Medulla oblongata (tissue), 1 donor: ENCODE results near the gene PCDHA1.
A peak's percentile ranks its signal among the peaks of the same experiment; 100 is the strongest.

Experiments
- DNase-seq: peaks from one replicate; pipeline ENCODE4 v3.0.0-alpha.2; 2015; ENCODE audit errors: extremely low spot score

PCDHA1 gene

DNA sequence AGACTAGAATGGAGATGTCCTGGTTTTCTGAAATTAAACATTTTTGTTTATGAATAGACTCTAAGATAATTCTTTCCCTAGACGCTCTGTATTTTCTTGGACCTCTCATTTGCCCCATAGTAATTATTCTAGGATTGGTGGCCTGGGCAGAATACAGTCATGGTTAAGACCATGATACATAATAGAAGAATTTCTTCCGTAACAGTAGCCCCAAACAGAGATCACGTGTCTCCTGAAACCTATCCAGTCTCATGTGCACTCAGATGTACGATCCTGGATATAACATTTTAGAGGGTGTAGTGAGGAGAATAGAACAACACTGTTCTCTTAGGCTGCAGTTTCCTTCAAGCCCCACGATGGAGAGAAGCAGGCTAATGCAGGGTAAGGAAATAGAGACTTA lies 202.7 kb downstream of the PCDHA1 start:
- no peak for DNase-seq

DNA sequence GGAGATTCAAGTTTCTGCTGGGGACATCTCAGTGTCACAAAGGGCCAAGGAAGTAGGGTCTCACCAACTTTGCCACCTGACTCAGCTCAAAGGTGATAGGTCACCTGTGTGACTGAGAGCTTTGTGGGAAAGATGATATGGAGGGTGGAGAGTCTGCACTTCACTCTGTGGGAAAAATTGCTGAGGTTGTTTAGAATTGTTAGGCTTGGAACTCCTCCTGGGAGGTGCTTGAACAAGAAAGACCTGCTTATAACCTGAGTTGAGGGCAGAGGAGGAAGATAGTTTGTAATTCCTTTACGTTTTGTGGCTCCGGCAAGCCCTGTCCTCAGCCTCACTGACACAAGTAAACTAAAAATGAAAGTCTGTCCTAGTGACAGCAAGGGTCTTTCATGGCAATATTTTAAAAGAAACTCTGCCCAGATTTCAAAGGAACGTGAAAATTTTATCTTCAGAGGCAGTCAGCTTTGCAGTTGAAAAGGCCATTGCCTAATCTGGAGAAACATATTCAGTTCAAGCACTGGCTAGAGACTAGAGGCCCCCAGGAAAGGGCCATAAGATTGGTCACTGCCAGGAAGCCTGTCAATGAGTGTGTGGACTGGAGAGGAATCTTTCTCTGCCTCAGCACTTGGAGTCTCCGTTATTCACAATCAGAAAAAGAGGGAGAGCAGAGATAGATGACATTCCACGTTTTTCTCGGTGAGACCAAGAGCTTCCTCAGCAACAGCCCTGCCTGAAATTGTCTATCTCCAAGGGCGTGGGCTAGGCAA lies 203.5 kb downstream of the PCDHA1 start:
- DNase-seq: no peak

DNA sequence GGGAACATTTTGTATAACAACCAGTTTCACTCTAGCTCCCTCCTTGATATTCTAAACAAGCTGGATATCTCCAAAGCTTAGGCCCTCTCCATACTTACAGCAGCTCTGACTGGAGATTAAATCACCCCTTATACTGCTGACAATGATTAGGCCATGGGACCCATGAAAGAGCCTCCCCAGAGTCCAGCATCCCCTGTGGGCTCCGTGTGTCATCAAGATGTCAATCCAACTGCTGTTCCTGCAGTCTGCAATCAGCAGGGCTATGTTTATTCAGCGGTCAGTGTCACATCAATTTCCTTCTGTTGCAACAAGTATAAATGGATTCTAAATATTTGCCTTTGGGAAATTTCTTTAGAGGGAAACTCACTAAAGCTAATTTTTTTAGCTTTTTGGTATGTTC lies 206.9 kb downstream of the PCDHA1 start:
- no peak for DNase-seq

DNA sequence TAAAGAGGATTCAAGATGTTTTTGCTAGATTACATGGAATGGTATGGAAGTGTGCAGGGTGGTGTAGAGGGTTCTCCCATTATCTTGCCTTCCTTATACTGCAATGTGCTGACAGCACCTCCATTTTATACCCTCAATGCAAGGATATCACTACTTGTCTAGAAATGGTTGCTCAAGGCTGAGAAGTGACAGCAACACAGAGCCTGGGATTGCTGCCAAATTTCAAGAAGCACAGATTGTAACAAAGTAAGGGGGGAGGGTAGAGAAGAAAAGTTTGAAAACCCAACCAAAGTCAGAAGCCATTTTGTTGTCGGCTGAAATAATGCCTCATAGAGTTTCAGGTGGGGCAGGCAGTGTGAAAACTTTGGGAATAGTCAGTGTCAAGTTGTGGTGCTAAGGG lies 210.1 kb downstream of the PCDHA1 start:
- peak; percentile 20 for DNase-seq

DNA sequence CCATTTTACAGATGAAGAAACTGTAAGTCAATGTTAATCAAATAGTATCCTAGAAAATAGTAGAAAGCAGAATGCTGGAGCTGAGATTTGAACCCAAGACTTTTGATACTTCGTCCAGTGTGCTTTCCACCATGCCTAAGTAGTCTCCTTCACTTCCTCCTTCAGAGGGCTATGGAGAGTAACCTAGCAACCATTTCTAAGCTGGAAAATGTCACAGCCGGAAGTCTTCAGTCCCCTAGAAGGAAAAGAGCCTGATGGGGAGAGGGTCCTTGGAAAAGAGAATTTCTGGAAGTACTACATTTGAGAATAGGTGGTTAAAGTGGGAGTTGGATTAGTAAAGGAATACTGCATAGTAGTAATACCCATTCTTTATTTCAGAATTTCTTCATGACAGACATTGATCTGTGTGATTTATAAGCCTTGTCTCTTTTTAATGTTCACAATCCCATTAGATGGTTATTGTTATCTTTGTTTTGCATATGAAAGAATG lies 213.0 kb downstream of the PCDHA1 start:
- DNase-seq: no peak

DNA sequence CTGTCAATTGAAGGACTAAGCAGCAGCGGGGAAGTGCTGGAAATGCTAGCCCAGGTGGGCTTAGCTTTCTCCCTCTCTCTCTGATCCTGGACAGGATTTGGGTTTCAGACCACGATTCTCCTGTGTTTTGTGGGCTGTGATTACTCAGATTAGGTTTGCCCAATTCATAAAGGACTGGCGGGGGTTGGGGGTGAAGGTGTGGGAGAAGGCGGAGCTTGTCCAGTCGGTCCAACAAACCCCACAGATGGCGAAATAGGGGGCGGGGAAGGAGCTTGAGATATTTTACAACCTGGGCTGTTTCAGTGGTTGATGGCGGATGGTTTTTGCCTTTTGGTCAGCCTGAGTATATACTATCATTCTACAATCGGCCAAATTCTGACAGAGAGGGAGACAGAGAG lies 215.5 kb downstream of the PCDHA1 start:
- DNase-seq: no peak

DNA sequence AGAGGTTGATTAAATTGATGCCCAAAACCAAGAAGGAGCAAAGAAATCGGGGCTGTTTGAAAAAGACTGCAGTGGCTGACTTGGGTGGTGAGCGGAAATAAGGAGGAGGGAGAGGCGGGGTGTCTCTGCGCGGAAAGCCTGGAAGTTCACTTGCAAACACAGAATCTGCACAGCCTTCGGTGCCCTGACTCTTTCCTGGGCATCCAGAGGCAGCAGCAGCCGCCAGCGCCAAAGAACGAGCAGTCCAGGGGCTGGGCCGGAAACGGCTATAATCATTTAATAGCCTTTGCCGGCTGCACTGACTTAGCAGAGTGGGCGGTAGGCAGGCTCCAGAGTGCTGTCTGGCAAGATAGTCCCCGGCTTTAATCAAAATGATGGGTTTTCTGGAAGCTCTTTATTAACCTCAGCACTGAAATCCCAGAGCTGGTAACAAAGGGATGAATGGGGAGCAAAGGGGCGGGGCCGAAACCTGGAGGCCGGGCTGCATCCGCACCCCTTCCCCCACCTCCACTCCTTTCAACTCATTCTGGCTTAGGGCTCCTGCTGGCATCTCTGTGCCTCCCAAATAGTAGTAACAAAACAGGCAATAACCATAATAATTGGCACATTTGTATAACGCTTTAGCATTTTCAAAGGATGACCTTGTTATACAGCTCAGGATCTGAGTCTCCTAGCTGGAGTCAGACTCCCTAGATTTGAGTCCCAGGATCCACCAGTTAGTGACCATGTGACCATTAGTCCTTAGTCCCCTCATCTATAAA lies 216.1 kb downstream of the PCDHA1 start:
- DNase-seq: peak; percentile 10

DNA sequence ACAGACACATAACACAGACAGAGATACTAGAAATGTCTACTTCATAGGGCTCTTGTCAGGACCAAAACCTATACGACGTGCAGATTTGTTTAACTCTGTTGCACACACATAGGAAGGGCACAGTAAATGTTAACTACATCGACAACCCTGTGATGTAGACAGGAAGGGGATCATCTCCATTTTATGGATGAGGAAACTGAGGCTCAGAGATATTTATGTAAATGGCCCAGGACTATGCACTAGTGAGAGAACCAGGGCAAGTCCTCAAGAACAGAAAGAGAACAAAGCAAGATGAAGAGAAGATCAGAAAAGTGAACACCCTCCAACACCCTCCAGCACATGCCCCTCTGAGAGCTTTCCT lies 216.6 kb downstream of the PCDHA1 start:
- no peak for DNase-seq

DNA sequence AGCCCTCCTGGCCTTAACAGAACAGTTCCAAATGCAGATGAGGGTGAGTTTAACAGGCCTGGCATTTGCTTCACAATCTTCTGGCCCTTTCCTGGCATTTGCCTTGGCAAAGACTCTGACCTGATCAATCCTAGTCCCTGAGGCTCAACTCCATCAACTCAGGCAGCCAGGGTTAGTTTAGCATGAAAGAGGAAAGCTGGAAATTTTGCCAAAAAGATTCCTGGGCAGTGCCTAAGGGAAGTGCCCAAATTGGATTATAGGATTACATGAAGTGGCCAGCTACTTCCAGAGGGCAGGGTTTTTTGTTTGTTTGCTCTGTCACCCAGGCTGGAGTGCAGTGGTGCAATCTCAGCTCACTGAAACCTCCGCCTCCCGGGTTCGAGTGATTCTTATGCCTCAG lies 217.1 kb downstream of the PCDHA1 start:
- DNase-seq: no peak

DNA sequence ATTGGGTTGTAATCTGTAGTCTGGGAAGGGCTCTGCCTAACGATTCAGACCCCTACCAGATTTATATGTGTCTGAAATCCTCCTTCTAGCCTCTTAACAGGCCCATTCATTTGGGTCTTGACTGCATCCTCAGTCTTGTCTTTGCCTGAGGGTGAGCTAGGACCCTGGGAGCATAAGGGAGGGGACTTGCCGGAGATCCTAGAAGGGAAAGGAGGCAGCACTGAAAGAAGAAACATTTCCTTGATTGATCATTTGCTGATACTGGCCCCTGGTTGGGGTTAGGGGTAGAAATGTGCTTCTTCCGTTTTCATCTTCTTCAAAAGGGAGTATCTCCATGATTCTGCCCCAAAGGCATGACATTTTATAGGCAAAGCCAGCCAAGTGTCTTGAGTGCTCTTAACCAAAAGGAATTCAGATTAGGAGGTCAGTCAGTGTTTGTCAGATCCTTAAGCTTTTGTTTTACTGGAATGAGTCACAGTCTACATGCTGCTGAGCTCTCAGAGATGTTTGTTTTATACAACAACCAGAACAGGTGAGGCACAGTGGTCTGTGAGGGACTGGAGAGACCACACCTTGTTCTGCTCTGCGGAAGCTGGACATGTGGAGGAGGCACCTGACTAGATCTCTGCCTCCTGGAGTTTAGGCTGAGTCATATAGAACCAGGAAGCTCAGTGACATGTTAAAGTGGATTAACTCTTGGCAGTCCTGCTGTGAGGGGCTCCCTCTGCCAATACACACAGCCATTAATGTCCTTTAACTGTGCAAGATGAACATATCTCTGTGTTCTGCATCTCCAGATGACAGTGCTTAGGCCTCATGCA lies 218.1 kb downstream of the PCDHA1 start:
- DNase-seq: no peak

DNA sequence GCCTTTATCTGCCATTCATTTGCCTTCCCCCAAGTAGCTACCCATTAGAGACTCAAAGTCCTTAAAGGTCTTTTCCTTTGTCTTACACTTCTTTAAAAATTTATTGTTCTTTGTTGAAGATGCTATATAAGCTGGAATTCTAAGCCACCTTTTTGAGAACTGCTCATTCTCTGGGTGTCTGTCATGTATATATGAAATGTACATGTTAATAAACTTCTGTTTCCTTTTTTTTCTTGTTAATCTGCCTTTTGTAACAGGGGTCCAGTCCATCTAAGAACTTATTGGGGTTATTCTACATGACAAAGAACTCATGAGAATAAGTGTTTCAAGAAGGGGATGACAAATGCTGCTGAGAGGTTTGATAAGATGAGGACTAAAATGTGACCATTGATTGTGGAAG lies 221.9 kb downstream of the PCDHA1 start:
- no peak for DNase-seq

DNA sequence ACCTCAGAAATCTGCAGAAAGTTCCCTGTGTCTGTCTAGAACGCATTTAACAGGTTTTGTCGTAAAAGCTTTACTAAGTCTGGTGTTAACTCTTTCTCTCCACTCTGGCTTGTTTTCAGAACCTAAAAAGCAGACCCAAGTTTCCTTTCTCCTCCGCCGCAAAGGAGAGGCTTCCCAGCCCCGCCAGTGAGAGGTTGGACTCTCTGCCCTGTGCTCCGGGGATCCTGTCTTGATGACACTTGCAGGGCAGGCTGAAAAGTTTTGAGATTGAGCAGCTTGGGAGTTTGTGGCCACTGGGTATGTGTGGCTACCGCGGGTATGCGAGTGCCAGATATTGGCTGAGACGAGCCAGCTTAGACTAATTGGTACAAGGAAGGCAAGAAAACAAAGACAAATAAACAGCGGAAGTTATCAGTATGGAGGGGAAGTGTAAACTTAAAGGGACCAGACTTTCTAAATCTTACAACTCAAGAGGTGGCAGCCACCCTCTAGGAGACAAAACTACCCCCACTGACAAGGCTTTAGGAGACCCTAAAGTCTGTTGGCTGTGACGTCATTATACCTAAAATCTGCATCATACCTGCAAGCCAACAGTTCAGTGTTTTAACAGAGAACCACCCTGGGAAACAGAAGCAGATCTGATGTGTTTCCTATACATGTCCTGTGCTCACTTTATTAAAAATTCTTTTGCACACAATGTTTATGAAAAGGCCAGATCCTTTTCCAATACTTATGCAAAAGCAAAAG lies 224.3 kb downstream of the PCDHA1 start:
- no peak for DNase-seq

DNA sequence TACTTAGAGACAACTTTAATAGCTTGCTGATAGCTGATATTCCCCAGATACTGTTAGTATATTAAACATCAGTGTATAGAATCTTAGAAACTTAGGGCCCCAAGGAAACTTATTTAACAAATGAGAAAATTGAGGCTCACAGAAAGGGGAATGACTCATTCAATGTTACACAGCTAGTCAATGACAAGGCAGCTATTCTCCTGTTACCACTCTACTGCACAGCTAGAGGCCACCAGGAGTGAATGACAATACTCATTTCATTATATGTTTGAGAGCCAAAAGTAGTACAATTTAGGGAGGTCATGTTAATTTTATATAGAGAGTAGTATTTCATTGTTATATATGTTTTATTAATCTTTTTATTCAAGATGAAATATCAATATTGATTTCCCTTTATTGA lies 232.0 kb downstream of the PCDHA1 start:
- DNase-seq: no peak

DNA sequence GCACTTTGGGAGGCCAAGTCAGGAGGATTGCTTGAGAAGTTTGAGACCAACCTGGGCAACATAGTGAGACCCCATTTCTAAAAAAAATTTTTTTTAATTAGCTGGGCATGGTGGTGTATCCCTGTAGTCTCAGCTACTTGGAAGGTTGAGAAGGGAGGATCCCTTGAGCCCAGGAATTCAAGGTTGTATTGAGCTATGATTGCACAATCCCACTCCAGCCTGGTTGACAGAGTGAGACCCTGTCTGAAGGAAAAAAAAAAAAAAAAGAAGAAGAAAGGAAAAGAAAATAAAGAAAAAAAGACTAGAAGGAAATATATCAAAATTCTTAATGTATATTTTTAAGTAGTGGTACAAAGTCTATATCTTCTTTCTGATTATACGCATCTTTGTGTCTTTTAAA lies 236.4 kb downstream of the PCDHA1 start:
- no peak for DNase-seq

DNA sequence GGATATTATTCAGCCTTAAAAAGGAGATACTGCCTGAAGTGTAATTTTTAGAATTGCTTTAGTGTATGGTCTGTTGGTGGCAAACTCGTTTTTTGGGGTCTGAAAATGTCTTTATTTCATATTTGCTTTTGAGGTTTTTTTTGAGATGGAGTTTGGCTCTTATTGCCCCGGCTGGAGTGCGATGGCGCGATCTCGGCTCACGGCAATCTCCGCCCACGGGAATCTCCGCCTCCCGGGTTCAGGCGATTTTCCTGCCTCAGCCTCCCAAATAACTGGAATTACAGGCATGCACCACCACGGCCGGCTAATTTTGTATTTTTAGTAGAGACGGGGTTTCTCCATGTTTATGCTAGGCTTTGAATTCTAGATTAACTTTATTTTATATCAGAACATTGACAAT lies 245.1 kb downstream of the PCDHA1 start:
- no peak for DNase-seq

DNA sequence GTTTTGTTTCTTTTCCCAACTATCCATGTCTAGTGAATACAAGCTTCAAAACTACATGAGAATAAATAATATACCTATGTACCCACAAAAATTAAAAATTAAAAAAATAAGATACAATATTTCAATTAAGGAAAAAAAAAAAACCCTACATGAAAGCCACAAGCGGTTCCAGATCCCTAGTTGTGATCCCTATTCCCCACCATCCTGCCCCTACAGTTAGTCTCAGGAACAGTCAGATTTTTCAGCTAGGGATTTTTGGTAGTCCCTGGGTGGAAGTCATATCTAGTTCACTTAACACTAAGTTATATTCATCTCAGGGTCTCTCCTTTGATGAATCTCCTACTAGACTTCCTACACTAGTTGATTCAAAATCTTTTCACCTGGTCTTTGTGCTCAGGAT lies 246.7 kb downstream of the PCDHA1 start:
- DNase-seq: no peak

DNA sequence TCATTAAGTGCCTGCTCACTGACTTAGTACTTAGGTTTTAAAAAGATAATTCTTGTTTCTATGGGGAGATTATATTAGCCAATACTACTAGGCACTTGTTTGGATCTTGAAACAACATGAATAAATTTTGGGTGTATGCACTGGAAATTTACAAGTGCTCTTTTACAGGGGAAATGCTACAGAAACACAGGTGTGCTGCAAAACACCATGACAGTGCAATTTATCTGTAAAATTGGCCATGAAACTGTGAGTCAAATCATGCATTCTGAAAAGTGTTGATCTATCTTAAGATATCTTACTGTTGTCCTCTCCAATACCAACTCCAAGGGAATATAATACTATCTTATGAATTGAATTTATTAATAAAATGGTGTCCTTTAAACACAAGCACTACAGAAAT lies 253.1 kb downstream of the PCDHA1 start:
- DNase-seq: no peak

DNA sequence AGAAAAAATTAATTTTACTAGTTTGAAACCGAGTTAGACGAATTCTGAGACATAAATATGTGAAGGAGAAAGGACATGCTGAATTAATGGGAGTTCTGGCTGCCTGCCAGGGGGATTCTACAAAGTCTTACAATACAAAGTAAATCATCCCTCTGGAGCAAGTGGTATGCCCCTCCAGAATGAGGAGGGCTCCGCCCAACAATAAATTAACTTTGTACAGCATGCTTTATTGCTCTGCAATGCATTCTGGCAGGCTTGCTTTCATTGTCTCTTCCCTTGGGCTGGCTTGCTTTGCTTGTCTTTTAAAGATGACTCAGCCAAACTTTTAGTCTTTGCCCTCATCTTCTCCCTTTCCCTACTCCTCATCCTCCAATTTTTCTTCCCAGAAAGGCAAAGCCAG lies 253.6 kb downstream of the PCDHA1 start:
- peak; percentile 5 for DNase-seq

DNA sequence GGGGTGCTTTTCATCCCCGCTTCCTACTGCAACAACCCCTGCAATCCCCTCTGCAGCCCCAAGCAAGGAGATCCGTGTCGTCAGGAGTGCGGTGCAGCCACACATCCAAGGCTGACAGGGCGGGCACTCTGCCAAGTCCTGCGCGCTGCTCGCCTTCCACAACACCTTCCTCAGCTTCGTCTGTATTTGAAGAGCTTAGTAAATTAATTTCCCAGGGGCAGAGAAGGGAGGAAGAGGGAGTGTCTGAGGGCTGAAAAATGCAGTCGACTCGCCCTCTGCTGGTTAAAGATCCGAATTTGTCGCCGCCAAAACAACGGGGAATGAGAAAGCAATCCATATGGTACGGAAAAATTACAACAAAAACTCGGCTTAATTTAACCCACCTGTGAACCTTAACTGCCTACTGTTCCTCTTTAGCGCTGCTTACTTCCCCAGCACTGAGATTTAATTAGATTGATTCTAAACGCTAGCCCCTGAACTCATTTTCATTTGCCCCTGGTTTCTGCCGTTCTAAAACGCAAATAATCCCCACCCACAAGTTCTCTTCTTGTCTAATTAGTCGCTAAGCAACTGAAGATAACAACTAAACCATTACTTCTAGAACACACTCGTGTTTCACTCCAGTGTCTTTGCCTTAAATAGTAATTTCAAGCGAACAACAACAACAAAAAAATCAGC lies 254.3 kb downstream of the PCDHA1 start:
- peak; percentile 83 for DNase-seq

DNA sequence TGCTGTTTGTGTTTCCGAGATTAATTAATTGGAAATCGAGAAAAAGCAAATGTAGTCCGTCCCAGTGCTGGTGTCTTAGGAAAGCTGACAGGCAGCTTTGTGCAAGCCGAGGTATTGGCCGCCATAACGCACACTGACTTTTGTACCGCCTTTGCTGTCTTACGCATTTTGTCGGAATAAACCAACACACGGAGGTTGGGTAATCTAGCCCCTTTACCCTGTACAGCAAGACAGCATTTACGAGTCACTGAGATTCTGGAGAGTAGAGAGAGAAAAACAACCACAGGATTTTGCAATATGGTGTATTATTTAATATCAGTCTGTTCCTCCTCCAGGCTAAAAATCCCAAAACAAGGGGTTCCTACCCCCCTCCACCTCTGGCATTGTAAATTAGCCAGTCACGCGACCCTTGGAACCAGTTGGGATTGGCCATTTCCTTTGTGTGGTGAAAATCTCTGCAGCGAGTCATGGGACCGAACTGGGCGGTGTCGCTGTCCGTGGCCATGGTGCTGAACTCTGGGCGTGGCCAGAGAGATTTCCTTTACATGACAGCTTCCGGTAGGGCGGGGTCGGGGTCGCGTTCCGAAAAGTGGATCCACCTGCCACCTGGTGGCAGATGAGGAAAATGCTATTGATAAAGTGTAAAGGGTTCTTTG lies 255.0 kb downstream of the PCDHA1 start:
- DNase-seq: peak; percentile 98

DNA sequence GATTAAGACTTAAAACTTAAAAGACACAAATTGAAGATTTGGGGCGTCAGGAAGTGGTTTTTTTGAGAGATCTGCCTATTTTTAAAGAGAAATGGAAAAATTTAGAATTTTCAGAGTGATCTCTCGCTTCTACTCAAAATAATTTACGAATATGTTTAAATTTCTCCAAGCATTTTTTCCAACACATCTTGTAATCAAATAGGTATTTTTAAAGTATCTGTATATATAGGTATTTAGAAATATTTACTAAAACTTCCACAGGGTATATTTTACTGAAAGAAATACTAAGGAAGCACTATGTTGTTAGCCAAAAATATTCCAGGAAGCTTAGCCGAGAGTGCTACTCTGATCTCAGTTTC lies 255.5 kb downstream of the PCDHA1 start:
- DNase-seq: no peak
